Measurements from ENCODE around the gene OR10V1.

GRCh38 chr11:59689015-59689414 lies 24.6 kb downstream of the OR10V1 start:
- TF ChIP-seq TCFL5 (CRISPR knock-in tag; conservative IDR thresholded peaks at IDR 0.05) (no peak), ZNF224 (CRISPR knock-in tag; IDR thresholded peaks at IDR 0.05) (no peak)
